HG03060 (cell line): ENCODE measurements around the gene DHRS4L2.
"Not testable (repeated sequence)": the region's sequence is repeated elsewhere in the genome, so short reads cannot be mapped to it uniquely, and the experiment has no call there.

ENCODE experiments used
- ATAC-seq: cut with Tn5 transposase; IDR thresholded peaks from one replicate; pipeline ENCODE4 v1.9.1; 2021; ENCODE audit warnings: low read depth, moderate number of reproducible peaks; ENCODE audit not compliant: unreplicated experiment

Gene DHRS4L2

GRCh38 chr14:24013654-24014514 lies 25.2 kb downstream of the DHRS4L2 start:
- no peak for ATAC-seq

- ATAC-seq: not testable (repeated sequence)
Observed at GRCh38 chr14:24015745-24016144, 27.0 kb downstream of the DHRS4L2 start.

GRCh38 chr14:24018978-24019377 lies 30.2 kb downstream of the DHRS4L2 start:
- not testable (repeated sequence) for ATAC-seq

- not testable (repeated sequence) for ATAC-seq
Observed at GRCh38 chr14:24019944-24020343, 31.2 kb downstream of the DHRS4L2 start.

- ATAC-seq: not testable (repeated sequence)
Observed at GRCh38 chr14:24020520-24020919, 31.8 kb downstream of the DHRS4L2 start.

- not testable (repeated sequence) for ATAC-seq
Observed at GRCh38 chr14:24024939-24025418, 36.2 kb downstream of the DHRS4L2 start.

GRCh38 chr14:24029687-24030086 lies 41.0 kb downstream of the DHRS4L2 start:
- not testable (repeated sequence) for ATAC-seq

GRCh38 chr14:24031331-24031730 lies 42.6 kb downstream of the DHRS4L2 start:
- ATAC-seq: not testable (repeated sequence)

GRCh38 chr14:24032727-24033418 lies 44.1 kb downstream of the DHRS4L2 start:
- no peak for ATAC-seq

- ATAC-seq: not testable (repeated sequence)
Observed at GRCh38 chr14:24035769-24036168, 47.0 kb downstream of the DHRS4L2 start.

- ATAC-seq: no peak
Observed at GRCh38 chr14:24036169-24036962, 47.6 kb downstream of the DHRS4L2 start.

GRCh38 chr14:24036963-24037657 lies 48.4 kb downstream of the DHRS4L2 start:
- ATAC-seq: not testable (repeated sequence)

- no peak for ATAC-seq
Observed at GRCh38 chr14:24037658-24038037, 48.9 kb downstream of the DHRS4L2 start.

GRCh38 chr14:24038686-24039085 lies 50.0 kb downstream of the DHRS4L2 start:
- no peak for ATAC-seq

- ATAC-seq: no peak
Observed at GRCh38 chr14:24040692-24041091, 52.0 kb downstream of the DHRS4L2 start.

- no peak for ATAC-seq
Observed at GRCh38 chr14:24042746-24043145, 54.0 kb downstream of the DHRS4L2 start.

GRCh38 chr14:24049002-24049401 lies 60.3 kb downstream of the DHRS4L2 start:
- not testable (repeated sequence) for ATAC-seq

GRCh38 chr14:24050753-24051152 lies 62.0 kb downstream of the DHRS4L2 start:
- ATAC-seq: not testable (repeated sequence)

GRCh38 chr14:24051176-24051788 lies 62.6 kb downstream of the DHRS4L2 start:
- ATAC-seq: no peak
